ENCODE measurements around the gene PIP5K1C. TPM values are rescaled to one million over a fixed set of nuclear protein-coding genes. Genes with fewer than 3 reads are reported as not detected.

Gene PIP5K1C
- total and polyA plus RNA-seq, 9 of the 15 experiments (the other 6 are each of a cell fraction or from before 2014, with no cell fraction given) = 0.38 to 22.1 (median 4.1) TPM

- TF ChIP-seq ETS1 (conservative IDR thresholded peaks at IDR 0.05; ENCODE audit: control insufficient read depth, low read depth, low read length) (no peak), ZNF133 (CRISPR knock-in tag; IDR thresholded peaks at IDR 0.05) (no peak), USF2 (CRISPR knock-in tag; IDR thresholded peaks at IDR 0.05) (no peak), RBM17 (IDR thresholded peaks at IDR 0.05; ENCODE audit: borderline replicate concordance, low read depth, low read length) (no peak), DIDO1 (tag; IDR thresholded peaks at IDR 0.05; ENCODE audit: low read depth) (no peak), ZNF395 (CRISPR knock-in tag; IDR thresholded peaks at IDR 0.05) (no peak), ZNF778 (CRISPR knock-in tag; IDR thresholded peaks at IDR 0.05) (no peak), YY1 (IDR thresholded peaks at IDR 0.05; ENCODE audit: borderline replicate concordance in 1 of 3, control insufficient read depth in 1 of 3, extremely low read depth in 1 of 3, insufficient read depth in 3 of 3, insufficient read length in 1 of 3, insufficient replicate concordance in 2 of 3, low read depth in 1 of 3, low read length in 2 of 3) (no peak), RBM15 (IDR thresholded peaks at IDR 0.05; ENCODE audit: insufficient read depth, low read length) (no peak), NFE2L1 (tag; IDR thresholded peaks at IDR 0.05; ENCODE audit: borderline replicate concordance, low read depth) (peak; percentile 89), ZNF3 (CRISPR knock-in tag; IDR thresholded peaks at IDR 0.05) (no peak), PBX2 (CRISPR knock-in tag; IDR thresholded peaks at IDR 0.05; ENCODE audit: low read depth) (no peak), PBX2 (tag; conservative IDR thresholded peaks at IDR 0.05; ENCODE audit: low read depth) (no peak), GTF2A2 (tag; IDR thresholded peaks at IDR 0.05) (no peak), XRCC3 (IDR thresholded peaks at IDR 0.05) (no peak), RAD21 (CRISPR knock-in tag; conservative IDR thresholded peaks at IDR 0.05 in 1 of 2, IDR thresholded peaks at IDR 0.05 in 1 of 2) (no peak), THAP7 (CRISPR knock-in tag; IDR thresholded peaks at IDR 0.05) (no peak), ELF2 (CRISPR knock-in tag; IDR thresholded peaks at IDR 0.05) (no peak), ZNF717 (CRISPR knock-in tag; IDR thresholded peaks at IDR 0.05) (no peak), STAG1 (CRISPR knock-in tag; IDR thresholded peaks at IDR 0.05; ENCODE audit: borderline replicate concordance) (no peak)
Observed at GRCh38 chr19:3670796-3671679, 29.2 kb downstream of the PIP5K1C start (continued).
